Measurements from ENCODE around the gene PSD4. TPM values are rescaled to one million over a fixed set of nuclear protein-coding genes. Genes with fewer than 3 reads are reported as not detected.

Gene PSD4
- total RNA-seq, 1 experiment from 2014 or later, result 12.6 TPM

GRCh38 chr2:113182471-113183260, 8.9 kb downstream of the PSD4 start:
- Histone ChIP-seq H3K9ac (ENCODE audit: low read length) (no peak overlapping the region), H4K20me1 (ENCODE audit: insufficient read depth) (no peaks in the 10 kb centered on the region), H3K36me3 (ENCODE audit: control insufficient read depth in 1 of 2, insufficient read depth in 2 of 2, low read length in 2 of 2) (no peaks in the 10 kb centered on the region), H3K9me3 (ENCODE audit: control insufficient read depth in 1 of 2, insufficient read depth in 1 of 2, low read depth in 1 of 2, low read length in 2 of 2) (no peaks in the 10 kb centered on the region), H2AFZ (ENCODE audit: low read depth, low read length, poor library complexity, severe bottlenecking) (no peak overlapping the region), H3K27me3 (ENCODE audit: insufficient read depth, low read length) (no peaks in the 10 kb centered on the region), H3K4me2 (ENCODE audit: low read length) (no peak overlapping the region), H3K9me2 (ENCODE audit: insufficient read depth) (no peaks in the 10 kb centered on the region), H3K27ac (ENCODE audit: low read depth, low read length) (no peak overlapping the region), H3K4me1 (ENCODE audit: control insufficient read depth in 1 of 2, insufficient read depth in 2 of 2, low read length in 2 of 2) (no peaks in the 10 kb centered on the region; a peak in 1 of 4 replicates), H3K79me2 (ENCODE audit: insufficient read depth, low read length) (no peaks in the 10 kb centered on the region), H3K4me3 (replicated peaks in 1 of 2; ENCODE audit: low read depth in 1 of 2, low read length in 2 of 2) (no peak overlapping the region)
- TF ChIP-seq ZNF274 (IDR thresholded peaks at IDR 0.05; ENCODE audit: low read depth, low read length), result no peak
- TF ChIP-seq SIN3A (IDR thresholded peaks at IDR 0.05; ENCODE audit: low read depth), result no peak
- DNase-seq (ENCODE audit: low read depth, low spot score) (no peak), ATAC-seq (no peak)
- no TSS peak for BruUV-seq (replicated peaks)
- ChIA-PET RAD21 (ENCODE audit: low non-redundant PET in 1 of 2, low total read pairs in 2 of 2, uncharacterized antibody in 2 of 2, unreplicated experiment in 2 of 2) (no interaction called here), CTCF (no interaction called here), POLR2A (no interaction called here)
- intact Hi-C loops (cut with micrococcal nuclease), result no loop called here

DNA sequence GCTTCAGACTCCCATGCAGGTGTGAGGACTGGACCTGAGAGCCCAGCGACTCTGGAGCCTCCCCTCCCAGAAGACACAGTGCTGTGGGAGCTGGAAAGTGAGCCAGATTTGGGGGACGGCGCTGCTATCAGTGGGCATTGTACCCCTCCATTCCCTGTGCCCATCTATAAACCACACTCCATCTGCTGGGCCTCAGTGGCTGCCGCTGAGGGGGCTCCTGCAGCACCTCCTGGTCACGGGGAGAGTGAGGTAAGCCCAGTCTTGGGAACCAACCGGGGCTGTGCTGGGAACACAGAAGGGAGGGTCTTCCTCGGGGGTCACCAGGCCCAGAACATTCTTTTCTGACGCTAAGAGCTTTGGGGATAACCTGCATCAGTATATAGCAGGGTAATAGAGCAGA, 9.5 kb downstream of the PSD4 start:
- ATAC-seq (no peak), DNase-seq (ENCODE audit: low read depth, low spot score) (no peak)
- H3K27ac ChIP-seq (ENCODE audit: low read depth, low read length), result no peak overlapping the region
- RAD21 ChIA-PET (ENCODE audit: low non-redundant PET in 1 of 2, low total read pairs in 2 of 2, uncharacterized antibody in 2 of 2, unreplicated experiment in 2 of 2), result no interaction called here
- intact Hi-C loops (cut with micrococcal nuclease), result no loop called here
- no peaks in the 10 kb centered on the region for H3K9me3 ChIP-seq (ENCODE audit: control insufficient read depth in 1 of 2, insufficient read depth in 1 of 2, low read depth in 1 of 2, low read length in 2 of 2)
- no peaks in the 10 kb centered on the region for H4K20me1 ChIP-seq (ENCODE audit: insufficient read depth)
- CTCF ChIA-PET, result interaction anchor here (1.2 kb wide), 3 partner anchors 15 to 45 kb away, joined by 3 to 6 read pairs (median 4); no protein-coding TSS in a partner anchor
- TF ChIP-seq, protein P1, sequence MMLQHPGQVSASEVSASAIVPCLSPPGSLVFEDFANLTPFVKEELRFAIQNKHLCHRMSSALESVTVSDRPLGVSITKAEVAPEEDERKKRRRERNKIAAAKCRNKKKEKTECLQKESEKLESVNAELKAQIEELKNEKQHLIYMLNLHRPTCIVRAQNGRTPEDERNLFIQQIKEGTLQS (IDR thresholded peaks at IDR 0.05), result no peak
- H3K9ac ChIP-seq (ENCODE audit: low read length), result no peak overlapping the region
- no peaks in the 10 kb centered on the region; a peak in 1 of 4 replicates for H3K4me1 ChIP-seq (ENCODE audit: control insufficient read depth in 1 of 2, insufficient read depth in 2 of 2, low read length in 2 of 2)
- no peaks in the 10 kb centered on the region for H3K36me3 ChIP-seq (ENCODE audit: control insufficient read depth in 1 of 2, insufficient read depth in 2 of 2, low read length in 2 of 2)
- no peak overlapping the region for H2AFZ ChIP-seq (ENCODE audit: low read depth, low read length, poor library complexity, severe bottlenecking)
- H3K4me3 ChIP-seq (replicated peaks in 1 of 2; ENCODE audit: low read depth in 1 of 2, low read length in 2 of 2), result no peak overlapping the region
- no peaks in the 10 kb centered on the region for H3K27me3 ChIP-seq (ENCODE audit: insufficient read depth, low read length)
- H3K4me2 ChIP-seq (ENCODE audit: low read length), result no peak overlapping the region
- no peaks in the 10 kb centered on the region for H3K9me2 ChIP-seq (ENCODE audit: insufficient read depth)
- H3K79me2 ChIP-seq (ENCODE audit: insufficient read depth, low read length), result no peaks in the 10 kb centered on the region
- BruUV-seq (replicated peaks), result no TSS peak
- POLR2A ChIA-PET, result no interaction called here

Data from HCT116 (cell line).